HG03342 (cell line): ENCODE data around the gene OR51E1.

Source experiments
- ATAC-seq: cut with Tn5 transposase; IDR thresholded peaks from one replicate; pipeline ENCODE4 v1.9.1; 2021; ENCODE audit warnings: mild to moderate bottlenecking, moderate library complexity; ENCODE audit not compliant: unreplicated experiment

OR51E1 gene

DNA sequence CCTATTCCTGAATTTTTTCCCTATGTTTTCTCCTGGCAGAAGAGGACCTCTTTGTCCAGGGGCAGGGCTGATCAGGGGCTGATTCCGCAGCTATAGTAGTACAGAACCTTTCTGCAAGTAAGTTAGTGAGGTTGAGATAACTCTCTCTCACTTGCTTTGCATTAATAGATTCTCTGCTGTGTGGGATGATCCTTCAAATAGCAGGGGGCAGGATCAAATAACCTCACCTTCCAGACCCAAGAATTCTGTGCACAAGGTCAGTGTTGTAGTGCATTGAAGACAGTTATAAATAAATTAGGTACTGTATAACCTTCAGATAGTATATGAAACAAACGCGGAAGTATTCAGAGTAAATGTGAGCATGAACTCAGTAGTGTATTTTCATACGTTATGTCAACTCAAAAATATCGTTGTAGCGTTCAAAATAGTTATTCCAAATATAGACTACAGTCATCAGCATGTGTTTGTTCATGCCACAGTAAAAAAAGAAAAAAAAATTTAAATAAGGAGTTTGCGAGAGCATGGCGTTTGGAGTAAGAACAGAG lies 61.1 kb downstream of the OR51E1 start:
- no peak for ATAC-seq
